HG03342 (cell line): Measurements from ENCODE around the gene C1QTNF3.
"Not testable (repeated sequence)": the region's sequence is repeated elsewhere in the genome, so short reads cannot be mapped to it uniquely, and the experiment has no call there.

Source experiments
- ATAC-seq: cut with Tn5 transposase; IDR thresholded peaks from one replicate; pipeline ENCODE4 v1.9.1; 2021; ENCODE audit warnings: mild to moderate bottlenecking, moderate library complexity; ENCODE audit not compliant: unreplicated experiment

C1QTNF3 gene

DNA sequence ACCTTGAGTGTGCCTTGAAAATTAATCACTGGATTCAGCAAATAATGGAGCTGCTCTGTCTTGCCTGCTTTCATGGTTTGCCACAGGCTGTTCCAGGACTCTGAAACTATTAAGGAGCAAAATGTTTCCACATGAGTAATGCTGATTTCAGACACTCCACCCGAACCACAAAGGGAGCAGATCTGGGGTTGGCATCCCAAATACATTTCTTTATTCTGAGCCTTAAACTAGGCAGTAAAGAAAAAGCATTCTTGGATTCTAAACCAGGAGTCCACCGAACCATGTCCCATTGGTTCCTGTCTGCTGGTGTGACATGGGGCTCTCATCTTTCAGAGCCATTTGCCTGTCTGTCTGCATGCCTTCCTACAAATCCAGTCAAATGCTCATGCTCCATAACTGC, 10.1 kb upstream of the C1QTNF3 start:
- no peak for ATAC-seq

DNA sequence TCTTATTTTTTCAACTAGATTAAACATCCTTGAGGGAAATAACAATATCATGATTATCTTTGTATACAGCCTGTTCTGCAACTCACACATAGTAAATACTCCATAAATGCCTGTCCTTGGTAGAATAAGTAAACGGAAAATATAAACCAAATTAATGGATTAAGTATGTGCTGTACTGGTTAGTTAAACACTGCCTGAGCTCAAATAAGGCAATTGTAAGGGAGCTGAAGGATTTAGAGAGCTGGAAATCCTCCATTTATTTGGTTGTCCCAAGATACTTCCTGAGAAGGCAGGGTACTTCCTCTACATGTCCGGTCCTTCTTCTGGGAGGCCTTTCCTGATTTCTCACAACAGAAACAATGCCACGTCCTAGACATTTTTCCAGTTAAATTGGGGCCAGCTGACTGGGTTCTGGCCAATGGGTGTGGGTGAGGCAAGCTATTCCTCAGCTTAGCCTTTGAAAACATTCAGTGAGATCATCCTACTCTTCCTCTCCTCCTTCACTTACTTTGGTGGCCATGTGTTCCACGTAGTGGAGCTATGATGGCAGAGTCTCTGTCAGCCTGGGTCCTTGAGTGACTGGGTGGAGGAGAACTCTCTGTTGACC, 8.5 kb upstream of the C1QTNF3 start:
- no peak for ATAC-seq

DNA sequence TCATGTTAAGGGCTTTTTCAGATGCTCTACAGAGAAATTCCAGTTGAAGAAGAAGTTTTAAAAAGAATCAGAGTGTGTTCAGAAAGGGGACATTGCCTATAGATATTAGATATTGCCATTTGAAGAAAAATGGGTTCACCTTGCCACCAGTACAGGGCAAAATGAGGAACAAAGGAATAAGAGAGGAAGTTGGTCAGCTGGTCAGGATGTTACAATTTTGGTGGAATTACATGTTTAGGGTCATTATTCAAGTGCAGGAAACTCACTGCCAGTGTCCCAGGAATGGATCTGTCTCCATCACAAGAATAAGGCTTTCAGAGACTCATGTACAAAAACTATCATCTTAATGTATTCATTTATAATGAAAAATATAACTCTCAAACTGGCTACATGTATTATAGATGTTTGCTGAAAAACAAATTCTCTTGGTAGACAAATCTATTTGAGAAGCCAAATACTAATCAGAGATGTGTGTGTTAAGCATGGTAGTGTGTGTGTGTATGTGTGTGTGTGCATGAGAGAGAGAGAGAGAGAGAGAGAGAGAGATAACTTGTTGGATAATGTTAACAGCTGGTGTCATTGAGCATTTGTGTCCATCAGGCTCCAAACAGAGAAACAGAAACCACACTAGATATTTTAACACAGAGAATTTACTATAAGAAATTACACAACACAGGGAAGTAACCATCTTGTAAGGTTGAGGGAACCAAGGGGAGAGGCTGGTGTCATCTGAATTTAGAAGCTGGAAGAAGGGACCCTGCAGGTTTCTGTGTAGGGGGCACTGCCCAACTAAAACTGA, 5.0 kb upstream of the C1QTNF3 start:
- ATAC-seq, result no peak

DNA sequence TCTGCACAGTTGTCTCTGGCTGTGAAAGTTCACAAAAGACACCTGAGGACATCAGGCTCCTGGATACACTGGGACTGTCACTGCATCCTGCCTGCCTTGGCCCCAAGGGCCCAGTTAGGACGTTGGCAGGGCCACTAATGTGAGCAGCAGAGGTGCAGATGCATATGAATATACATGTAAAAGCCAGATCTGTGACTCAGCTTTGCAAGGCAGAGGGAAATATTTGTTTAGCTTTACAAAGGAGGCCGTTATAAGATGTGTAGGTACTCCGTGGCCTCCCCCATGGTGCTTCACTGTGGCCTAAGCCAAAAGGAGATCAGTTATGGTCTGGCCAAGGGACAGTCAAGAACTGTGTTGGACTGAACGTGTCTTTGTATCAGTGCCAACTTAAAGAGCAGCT, 4.1 kb upstream of the C1QTNF3 start:
- no peak for ATAC-seq

DNA sequence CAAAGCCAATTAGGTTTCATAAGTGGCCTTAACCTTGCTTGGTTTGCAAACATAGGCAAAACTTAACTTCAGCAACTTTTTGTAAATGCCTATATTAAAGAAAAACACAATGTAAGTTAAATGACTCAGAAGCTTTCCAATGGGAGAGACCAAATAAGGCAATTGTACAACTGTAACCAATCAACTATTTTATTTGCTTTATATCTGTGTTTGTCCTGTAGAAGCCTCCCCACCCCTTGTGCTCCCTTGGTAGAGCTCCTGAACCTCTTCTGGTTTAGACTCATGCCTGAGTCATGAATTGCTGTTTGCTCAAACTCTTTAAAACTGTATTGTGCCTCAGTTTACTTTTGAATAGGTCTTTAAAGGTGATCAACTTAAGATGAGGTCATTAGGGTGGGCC, 3.0 kb upstream of the C1QTNF3 start:
- no peak for ATAC-seq

DNA sequence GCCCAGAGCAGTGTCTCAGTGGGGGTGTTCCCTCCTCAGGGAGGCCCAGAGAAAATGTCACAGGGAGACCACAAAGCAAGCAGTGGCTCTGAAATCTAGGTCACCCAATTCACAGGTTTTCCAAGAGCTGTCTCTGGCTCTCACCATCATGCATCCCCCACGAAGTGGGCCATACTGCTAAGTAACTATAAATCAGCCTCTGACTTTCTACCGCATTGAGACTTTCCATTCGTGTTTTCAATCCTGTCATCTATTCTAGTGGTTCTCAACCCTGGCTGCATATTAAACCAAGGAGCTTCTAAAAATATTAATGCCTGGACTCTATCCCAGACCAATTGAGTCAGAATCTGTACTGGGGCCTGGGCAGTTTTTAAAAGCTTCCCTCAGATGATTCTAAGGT, 2.0 kb upstream of the C1QTNF3 start:
- no peak for ATAC-seq

DNA sequence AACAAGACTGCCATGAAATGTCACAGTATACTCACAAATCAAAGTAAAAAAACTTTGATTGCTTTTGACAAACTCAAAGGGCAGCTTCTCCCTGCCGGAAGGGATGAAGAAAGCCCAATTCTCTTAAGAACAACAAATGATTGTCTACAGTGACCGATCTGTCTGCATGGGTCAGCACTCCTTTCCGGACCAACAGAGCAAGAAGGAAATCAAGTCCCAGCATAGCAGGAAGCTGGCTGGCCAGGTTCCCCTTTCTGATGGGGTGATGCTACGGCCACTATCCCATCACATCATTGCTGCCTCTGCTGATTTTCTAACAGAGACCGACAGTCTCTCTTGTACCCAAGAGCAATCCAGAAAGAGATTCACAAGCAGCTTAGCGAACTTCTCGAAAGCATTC, 692 bp downstream of the C1QTNF3 start:
- peak; percentile 58 for ATAC-seq

DNA sequence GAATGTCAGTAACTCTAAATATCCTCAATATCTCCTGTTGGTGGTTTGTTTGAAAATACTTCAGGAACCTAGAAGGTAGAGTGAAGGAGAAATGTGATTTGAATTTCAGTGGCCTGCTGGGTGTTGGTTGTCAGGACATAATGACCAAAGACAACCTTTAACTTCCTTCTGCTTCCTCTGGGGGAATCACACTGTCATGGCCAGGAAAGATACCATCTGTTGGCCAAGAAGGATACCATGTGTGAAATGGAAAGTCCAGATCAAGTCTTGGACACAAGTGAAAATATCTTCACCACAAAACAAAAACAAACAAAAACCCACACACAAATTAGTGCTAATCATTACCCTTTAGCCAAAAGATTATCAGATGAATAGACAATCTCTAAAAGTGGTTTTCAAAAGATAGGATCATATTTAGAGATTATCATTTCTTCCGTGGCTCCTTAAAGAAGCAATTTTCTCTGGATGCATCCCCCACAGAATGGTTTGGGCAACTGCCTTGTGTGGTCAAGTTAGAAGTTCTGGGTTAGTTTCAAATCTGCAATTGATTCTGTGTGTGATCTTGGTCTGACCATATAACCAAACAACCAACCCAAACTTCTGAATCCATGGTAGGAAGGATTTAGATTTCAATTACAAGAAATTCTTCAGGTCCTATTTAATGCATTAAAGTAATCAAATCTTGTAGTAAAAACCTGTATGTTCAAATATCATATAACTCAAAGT, 1.6 kb downstream of the C1QTNF3 start:
- ATAC-seq, result no peak

DNA sequence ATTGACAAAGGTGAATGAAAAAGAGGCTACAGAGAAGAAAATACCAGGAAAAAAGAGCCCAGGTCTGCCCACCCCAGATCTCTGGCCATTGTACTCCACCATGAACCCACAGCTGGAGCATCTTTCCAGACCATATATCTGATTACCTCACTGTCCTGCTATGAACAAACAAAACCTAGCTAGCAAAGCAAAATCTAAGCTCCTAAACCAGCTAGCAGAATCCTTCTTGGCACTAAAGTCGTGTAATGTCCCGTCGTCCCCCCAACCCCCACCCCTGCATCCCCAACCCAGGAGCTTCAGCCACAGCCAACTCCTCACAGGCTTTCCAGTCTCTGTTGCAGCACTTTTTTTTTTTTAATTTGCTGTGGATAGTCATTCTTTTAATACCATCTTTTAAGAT, 2.5 kb downstream of the C1QTNF3 start:
- ATAC-seq, result no peak

DNA sequence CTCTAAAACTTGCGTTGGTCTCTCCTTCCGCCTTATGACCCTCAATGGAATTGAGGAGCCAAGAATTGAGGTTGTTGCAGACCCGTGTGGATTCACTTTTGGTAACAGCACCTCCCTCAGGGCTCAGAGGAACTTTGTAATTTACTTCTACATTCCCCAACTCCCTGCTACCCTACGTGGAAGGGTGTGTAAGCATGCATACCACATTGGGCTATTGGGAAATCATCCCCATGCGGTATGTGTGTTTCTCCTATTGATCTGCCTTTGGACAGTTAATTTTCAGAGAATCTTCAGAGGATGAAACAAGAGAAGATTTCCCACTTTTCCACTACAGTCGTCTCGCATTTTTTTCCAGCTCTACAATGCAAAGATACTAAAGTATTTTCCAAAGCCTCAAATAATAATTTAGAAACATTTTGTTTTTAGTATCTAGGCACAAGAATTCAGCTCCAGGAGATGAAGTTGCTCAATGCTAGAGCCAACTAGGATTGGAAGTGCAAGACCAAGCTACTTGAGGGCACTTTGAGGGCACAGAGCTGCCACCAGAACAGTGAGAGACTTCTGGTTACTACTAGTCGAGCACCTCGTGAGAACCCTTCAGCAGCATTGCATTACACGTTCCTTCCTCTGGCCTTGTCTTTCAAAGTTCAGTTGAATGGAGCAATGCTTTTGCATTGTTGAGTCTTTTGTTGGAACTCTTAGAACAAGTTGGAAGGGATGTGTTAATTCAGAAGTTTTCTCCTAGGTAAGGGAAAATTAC, 3.4 kb downstream of the C1QTNF3 start:
- ATAC-seq, result no peak

DNA sequence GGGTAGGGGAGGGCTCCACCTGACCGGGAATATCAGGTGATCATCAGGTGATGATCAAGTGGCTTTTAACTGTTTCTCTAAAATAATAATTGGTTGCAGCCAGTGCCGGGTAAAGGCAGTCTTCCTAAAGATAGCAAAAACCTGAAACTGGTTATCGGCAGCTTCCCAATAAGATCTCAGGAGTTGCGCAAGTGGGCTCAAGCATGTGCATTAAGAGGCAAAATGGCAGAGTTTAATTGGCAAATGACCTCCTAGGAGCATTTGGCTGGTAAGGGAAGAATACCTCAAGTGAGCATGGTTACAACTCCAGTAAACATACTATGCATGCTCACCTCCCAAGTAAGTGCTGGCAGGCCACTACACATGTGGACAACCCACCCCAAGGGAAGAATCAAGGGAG, 4.2 kb downstream of the C1QTNF3 start:
- ATAC-seq, result no peak

DNA sequence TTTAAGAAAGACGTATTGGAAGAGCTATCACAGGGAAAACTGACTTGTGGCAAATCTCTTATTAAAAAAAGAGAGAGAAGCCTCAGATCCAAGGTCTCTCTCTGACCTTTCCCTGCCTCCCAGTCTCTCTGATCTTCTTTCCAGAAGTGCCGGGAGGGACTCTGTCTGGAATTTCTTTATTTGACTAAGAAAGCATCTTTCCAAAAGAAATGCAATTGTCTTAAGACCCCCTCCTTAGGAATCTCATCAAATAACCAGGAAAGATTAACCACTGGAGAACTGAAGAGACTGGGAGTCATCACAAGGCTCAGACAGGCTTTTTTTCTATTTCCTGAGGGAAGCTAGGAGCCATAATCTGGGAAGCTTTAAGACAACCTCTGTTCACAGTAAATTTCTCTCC, 4.6 kb downstream of the C1QTNF3 start:
- no peak for ATAC-seq

DNA sequence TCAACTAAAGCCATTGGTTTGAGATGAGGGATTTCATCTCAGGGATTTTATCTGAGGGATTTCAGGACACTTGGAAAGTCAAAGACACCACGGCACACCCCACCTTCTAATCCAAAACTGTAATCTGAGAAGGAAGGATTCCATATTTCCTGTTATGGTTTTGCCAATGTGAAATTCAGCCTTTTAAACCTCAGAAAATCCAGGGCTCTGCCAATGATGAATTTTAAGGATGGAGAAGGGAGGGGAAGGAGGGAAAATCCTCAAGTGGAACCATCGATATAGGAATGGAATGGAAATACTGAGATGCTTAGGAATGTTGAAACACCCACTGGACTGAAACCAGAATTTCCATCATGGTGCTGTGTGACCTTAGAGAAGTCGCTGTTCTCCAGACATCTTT, 5.3 kb downstream of the C1QTNF3 start:
- no peak for ATAC-seq

DNA sequence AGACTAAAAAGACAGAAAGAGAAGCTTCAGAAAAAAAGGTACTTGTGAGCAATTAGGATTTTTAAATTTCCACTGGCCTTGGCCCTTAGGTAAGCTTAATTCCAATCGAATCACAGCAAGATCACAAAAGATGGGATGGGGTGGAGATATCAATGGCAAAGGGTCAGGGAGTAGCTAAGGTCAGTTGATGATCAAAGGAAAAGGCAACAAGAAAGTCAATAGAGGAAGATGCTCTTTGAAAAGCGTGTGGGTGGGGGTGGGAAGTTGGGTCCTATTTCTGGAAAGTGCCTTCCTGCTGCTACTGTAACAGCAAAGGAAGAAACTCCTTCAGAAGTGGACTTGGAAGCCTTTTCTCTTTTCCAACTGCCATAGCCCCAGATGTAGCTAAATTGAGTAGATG, 7.3 kb downstream of the C1QTNF3 start:
- ATAC-seq, result no peak

DNA sequence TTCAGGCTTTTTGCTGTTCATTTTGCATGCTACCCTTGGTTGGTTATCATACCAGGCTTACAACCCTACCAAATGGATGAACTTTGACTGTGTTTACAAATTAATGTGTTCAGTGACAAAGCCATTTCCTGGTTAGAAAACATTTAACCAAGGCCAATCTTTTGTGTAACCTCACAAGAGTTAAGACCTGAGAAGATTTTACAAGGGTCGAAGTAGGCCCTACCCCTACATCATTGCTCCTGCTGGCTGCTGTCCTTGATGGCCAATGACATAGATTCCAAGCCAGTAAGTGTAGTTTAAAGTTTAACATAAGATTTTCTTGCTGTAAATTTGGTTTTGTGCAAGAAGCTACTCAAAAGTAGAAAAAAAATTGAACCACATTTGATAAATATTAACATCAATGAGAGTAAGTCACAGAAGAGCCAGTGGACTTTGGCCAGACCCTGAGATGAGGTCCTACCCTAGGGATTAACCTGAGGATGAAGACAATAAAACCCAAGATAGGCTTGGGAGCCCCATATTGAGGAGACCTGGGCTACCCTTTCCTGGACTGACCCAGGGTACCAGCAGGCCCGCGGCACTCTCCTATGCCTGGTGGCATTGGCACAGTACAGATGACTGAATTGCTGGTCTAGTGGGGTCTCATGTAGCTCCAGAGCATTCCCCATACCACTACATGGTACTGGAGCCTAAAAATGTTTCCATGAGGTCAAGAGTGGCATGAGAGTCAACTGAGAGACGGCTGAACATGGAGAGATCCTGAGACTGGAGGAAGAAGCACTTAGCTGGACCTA, 8.3 kb downstream of the C1QTNF3 start:
- peak; percentile 57 for ATAC-seq

DNA sequence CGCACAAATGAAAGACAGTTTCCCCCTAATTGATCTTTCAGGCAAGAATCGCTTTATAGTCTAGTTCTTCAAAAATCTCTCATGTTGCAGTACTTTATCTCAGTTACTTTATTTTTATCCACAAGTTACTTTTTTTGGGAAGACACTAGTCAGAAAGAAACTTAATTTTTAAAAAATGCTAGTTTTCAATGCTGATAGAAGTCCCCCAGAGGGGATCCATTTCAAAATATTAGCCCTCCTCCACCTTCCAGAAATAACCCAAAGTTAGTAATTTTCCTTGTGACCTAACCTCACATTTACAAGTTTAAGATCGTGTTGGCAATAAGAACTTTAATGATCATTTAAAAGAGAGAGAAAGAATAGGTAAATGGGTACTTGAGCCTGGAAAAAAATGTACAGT, 11.0 kb downstream of the C1QTNF3 start:
- ATAC-seq, result no peak

DNA sequence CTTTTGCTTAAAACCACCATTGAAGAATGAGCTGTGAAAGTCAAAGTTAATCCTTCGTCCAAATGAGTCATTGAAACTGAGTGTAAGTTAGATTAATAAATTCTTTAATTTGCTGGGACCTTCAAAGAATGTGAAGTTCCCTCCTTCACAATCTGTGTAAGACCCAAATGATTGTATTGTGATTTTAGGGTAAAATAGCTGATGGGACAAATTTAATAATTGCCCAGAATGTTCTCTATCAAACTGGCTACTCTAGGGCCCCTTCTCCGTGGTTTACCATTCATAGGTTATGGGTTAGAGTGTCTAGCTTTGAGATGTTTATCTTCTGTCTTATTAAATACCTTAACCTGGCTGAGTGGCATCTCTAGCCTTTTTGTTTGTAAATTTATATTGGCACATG, 11.9 kb downstream of the C1QTNF3 start:
- no peak for ATAC-seq

DNA sequence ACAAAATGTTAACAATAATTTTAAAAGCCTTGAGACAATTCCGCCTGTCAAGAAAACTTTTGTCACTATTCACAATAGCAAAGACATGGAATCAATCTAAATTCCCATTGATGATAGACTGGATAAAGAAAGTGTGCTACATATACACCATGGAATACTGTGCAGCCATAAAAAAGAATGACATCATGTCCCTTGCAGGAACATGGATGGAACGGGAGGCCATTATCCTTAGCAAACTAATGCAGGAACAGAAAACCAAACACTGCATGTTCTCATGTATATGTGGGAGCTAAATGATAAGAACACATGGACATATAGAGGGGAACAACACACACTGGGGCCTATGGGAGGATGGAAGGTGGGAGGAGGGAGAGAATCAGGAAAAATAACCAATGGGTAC, 12.4 kb downstream of the C1QTNF3 start:
- ATAC-seq, result not testable (repeated sequence)

DNA sequence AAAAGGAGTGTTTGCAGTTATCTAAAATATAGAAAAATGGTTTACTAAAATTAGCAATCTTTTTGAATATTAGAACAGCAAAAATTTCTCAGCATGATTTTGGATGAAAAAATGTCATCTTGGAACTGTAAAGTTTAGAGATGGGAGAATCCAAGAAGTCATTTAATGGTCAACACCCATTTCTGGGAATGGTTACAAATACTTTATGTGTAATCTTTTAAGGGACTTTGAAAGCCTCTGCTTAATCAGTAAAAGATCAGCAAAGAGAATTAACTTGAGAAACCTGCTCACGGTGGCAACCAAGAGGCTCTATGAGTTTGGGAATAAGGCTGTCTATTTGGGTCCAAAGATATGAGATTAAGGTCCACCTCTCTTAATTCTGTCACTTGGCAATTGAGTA, 13.0 kb downstream of the C1QTNF3 start:
- ATAC-seq, result no peak

DNA sequence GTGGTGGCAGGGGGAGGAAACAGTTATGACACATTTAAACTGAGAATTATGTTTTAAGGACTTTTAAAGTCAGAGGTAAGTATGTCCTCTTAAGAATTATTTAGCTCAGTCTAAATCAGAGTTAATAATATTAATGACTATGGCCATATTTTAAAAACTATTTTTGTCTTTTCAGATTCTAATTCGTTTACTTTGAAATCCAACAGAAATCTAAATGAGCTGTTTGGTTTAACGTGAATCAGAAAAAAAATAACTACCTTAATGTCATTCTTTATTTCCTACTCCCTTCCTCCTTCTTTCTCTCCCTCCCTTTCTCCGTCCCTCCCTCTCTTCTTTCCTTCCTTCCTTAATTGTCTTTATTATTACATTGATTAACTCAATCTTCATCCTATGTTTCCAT, 14.7 kb downstream of the C1QTNF3 start:
- ATAC-seq, result no peak
